ENCODE data around the gene RBM48.
"Not testable (repeated sequence)": the region's sequence is repeated elsewhere in the genome, so short reads cannot be mapped to it uniquely, and the experiment has no call there.

Gene RBM48

DNA sequence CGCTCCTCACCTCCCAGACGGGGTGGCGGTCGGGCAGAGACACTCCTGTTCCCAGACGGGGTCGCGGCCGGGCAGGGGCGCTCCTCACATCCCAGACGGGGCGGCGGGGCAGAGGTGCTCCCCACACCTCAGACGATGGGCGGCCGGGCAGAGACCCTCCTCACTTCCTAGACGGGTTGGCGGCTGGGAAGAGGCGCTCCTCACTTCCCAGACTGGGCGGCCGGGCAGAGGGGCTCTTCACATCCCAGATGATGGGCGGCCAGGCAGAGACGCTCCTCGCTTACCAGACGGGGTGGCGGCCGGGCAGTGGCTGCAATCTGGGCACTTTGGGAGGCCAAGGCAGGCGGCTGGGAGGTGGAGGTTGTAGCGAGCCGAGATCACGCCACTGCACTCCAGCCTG is 16.5 kb downstream of the RBM48 start:
- DNase-seq (ENCODE audit: low spot score): not testable (repeated sequence)

DNA sequence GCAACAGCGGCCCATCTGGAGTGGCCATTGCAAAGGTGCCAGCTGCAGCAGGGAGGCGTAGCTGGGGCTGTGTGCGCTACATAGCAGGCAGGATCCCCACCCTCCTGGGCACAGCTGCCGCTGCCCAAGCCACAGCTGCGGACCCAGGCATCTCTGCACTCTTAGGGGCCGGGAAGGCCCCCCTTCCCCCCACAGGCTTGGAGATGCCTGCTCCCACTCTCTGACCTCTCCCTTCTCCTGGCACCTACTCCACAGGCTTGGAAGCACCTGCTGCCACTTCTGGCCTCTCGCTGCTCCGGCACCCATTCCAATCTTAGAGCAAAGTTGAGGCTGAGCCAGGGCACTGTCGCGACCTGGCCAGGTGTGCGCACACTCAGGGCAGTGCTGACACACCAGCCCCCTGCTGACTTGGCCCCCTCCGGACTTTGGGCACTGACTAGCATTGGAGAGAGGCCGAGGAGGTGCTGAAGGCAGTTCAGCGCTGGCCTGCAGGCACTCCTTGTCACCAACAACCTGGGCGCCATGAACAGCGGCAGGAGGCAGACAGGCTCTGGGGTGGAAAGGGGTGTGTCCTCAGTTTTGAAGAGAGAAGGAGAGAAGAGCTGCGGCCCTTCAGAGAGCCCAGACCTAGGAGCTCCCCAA is 18.4 kb downstream of the RBM48 start:
- DNase-seq (ENCODE audit: low spot score): no peak

DNA sequence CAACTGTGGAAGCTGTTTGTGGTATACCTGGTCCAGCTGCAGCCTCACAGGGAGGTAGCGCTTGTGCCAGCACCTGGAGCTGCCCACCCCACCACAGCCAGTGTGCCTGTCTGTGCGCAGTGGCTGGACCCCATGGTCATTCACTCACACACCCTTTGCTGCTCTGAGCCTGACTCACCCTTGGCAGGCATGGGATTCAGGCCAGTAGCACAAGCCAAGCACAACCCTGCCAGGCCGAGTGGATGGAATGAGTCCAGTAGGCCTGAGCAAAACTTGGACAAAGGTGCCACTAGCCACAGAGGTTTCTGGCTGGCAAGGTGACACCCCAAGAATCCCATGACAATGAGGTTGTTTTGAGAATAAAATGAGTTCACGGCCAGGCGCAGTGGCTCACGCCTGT is 19.0 kb downstream of the RBM48 start:
- DNase-seq (ENCODE audit: low spot score): no peak

DNA sequence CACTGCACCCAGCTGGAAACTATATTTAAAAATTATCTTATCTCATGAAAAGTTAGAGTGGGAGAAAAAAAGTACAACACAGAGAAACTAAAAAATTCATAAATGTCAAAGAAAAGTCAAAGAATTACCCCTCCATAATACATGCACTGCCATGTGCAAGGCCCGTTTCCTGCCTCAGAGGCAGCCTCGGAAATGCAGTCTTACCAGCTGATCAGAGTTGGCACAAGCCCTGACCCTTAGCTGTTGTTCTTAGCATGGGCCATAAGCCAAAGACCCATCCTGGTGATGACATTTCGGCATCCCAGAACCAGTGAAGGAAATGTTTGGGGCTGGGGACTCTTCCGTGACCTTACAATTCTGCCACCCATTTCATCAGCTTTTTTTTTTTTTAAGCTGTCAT is 21.6 kb downstream of the RBM48 start:
- no peak for DNase-seq (ENCODE audit: low spot score)

DNA sequence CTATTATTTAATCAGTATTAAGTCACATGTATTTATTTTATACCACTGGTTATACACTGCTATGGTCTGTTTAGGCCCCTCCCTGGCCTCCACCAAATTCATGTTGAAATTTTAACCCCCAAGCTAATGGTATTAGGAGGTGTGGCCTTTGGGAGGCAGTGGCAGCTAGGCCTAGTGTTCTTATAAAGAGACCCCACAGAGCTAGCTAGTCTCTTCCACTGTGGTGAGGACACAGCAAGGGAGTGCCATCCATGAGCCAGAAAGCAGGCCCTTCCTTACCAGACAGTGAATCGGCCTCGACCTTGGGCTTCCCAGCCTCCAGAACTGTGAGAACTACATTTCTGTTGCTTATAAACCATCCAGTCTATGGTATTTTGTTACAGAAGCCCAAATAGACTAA is 28.7 kb downstream of the RBM48 start:
- no peak for DNase-seq (ENCODE audit: low spot score)

DNA sequence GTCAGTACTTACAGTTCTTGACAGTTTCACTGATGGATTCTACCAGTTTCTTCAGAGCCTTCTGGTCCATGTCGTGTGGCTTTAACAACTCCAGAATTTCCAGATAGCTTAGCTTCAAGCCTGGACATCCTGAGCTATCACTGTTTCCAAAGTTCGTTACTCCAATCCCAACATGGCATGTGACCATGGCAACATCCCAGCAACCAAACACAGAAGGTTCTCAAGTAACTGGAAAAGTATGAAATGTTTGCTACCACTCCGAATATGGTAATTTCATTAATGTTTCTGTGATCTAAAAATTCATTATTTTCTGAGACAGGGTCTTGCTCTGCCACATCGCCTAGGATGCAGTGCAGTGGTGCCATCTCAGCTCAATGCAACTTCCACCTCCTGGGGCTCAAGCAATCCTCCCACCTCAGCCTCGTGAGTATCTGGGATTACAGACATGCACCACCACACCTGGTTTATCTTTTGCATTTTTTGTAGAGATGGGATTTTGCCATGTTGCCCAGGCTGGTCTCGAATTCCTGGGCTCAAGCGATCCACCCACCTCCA is 29.3 kb downstream of the RBM48 start:
- DNase-seq (ENCODE audit: low spot score): no peak

DNA sequence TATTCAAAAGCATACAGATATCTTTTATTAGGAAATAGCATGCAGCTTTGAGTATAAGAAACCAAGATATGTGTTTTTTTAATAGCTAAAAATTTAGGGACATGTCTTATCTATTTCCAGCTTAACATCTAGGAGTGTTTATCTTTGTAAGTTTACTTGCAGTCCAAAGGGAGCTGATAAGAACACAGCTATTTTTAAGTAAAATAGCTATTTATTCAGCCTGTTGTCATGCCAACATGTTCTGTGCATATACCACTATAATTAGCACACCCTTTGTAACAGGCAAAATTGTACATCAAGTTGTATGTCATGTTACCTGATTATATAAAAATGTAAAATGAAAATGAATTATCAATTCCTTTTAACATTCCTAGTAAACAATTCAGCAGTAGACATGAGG is 32.0 kb downstream of the RBM48 start:
- no peak for DNase-seq (ENCODE audit: low spot score)

DNA sequence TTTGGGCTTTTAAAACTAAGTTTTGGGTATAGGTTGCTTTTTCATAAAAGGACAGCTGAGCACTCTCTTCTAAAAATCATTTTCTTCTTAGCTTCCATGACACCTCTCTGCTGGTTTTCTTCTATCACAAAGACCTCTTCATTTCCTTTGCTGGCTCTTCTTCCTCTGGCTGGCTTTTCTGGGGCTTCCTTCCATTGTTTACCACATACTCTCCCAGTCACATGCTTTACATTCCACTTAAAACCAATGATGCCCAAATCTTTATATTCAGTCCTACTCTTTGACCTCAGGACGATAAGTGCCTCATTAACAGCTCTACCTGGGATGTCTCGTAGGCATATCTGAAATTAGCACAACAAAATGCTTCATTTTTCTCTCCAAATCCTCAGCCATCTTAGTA is 34.8 kb downstream of the RBM48 start:
- no peak for DNase-seq (ENCODE audit: low spot score)

DNA sequence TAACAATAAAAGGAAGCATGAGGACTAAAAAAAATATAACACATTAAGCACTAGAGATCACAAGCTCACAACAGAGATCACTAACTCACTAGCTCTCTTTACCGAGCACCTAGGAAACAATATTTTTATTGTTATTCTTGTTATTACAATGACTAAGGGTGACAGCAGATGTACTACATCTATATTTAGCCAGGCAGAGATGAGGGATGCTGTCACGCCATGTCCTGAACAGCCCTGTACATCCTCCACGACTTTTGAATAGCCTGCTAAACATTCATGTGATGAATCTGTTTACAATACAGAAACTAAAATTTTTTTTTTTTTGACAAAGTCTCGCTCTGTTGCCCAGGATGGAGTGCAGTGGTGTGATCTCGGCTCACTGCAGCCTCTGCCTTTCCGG is 38.9 kb downstream of the RBM48 start:
- DNase-seq (ENCODE audit: low spot score): no peak

DNA sequence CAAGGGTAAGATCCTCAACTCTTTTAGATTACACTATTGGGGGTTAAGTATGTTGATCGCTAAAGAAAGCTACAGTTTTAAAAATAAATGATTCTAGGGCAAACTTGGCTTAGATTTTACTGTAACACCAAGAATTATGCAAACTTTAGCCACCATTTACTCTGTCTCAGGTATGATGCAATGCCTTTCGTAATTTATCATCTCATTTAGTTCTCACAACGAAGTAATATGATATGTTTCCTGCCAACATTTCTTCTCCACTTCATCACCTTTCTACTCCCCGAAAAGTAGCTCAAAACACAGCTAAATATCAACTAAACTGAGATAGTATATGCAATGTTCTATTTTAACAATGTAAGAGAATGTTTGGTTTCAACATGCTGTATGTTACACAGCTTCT is 40.5 kb downstream of the RBM48 start:
- no peak for DNase-seq (ENCODE audit: low spot score)

DNA sequence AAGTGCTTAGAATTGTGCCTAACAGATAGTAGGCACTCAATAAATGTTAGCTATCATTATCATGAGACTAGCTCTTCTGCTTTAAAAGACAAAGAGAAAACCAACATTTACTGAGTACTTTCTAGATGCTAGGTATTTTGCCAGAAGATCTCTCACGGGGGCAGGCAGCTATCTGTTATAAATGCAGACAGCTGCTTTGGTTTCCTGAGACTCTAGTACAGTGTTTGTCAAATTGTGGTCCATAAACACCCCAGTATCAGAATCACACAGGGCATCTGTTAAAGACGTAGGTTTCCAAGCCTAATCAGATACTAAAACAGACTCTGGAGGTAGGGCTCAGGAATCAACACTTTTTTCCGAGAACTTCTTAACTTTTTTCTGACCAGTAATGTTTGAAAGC is 47.7 kb downstream of the RBM48 start:
- DNase-seq (ENCODE audit: low spot score): no peak

DNA sequence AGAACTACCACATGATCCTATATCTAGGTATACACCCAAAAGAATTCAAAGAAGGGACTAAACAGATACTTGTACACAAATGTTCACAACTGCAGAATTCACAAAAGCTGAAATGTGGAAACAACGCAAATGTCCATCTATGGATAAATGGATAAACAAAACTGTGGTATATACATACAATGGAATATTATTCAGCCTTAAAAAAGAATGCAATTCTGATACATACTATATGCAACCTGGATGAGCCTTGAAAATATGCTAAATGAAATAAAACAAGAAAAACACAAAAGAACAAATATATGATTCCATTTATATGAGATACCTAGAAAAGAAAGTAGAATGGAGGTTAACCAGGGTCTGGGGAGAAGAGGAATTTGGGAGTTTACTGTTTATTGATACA is 54.4 kb downstream of the RBM48 start:
- no peak for DNase-seq (ENCODE audit: low spot score)

DNA sequence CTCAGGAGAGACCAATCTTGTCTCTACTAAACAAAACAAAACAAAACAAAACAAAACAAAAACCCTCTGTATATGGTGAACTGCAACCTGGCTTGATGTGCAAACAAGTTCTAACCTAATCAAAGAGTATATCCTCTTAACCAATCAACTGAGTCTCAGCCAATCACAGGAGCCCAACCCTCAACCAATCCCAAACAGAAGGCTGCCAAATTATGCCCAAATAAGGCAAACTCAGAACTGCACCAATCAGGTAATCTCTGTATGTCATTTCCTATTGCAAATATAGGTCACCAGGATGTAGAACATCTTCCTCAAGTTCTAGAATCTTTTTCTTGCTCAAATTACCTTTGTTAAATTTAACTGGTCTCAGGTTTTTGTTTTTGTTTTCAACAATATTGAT is 56.4 kb downstream of the RBM48 start:
- peak; percentile 39 for DNase-seq (ENCODE audit: low spot score)

DNA sequence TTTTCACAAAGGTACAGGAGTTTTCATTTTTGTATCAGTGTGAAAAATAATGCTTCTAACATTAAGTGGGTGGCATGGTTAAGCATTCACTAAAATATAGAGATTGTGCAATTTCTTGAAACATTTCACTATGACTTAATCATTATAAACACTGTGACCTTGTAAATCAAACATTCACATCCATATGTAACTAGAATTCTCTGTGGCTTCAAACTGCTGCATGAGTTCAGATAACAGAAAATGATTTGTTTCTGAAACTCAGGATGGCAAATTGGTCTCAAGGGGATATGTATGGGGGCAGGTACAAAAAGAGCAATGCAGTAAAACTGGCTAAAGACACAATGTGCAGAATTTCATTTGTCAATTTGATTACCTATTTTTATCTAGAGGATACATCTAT is 57.8 kb downstream of the RBM48 start:
- DNase-seq (ENCODE audit: low spot score): no peak

DNA sequence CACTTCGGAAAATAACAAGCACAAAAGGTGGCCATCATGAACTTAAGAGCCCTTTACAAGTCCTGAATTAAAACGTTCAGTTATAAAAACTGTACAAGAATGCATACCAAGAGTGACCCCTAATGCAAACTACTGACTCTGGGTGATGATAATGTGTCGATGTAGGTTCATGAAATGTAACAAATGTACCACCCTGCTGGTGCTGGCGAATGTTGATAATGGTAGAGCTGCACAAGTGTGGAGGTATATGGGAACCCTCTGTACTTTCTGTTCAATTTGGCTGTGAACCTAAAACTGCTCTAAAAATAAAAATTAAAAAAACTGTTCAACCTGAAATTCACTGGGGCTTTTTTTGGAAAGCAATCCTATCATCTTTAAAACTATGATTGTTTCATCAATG is 58.2 kb downstream of the RBM48 start:
- no peak for DNase-seq (ENCODE audit: low spot score)

Measured in SK-N-DZ (cell line).